Occipital lobe (tissue), 2 donors: ENCODE results near the gene TIMM44. TPM values are rescaled to one million over a fixed set of nuclear protein-coding genes. Genes with fewer than 3 reads are reported as not detected.
"Not testable (repeated sequence)": the region's sequence is repeated elsewhere in the genome, so short reads cannot be mapped to it uniquely, and the experiment has no call there.

Experiments used
- DNase-seq: peaks from one replicate; lab custom pipeline; 2025; lab: John Stamatoyannopoulos, UW
- total RNA-seq: library from RNA; depleted of rRNA; stranded (reverse); fragments of >200 nt; gene quantifications from one replicate; pipeline ENCODE4 v1.2.3, GENCODE V29; 2014

Gene TIMM44
- total RNA-seq, 1 donor from 2014 or later = 20.9 TPM

DNA sequence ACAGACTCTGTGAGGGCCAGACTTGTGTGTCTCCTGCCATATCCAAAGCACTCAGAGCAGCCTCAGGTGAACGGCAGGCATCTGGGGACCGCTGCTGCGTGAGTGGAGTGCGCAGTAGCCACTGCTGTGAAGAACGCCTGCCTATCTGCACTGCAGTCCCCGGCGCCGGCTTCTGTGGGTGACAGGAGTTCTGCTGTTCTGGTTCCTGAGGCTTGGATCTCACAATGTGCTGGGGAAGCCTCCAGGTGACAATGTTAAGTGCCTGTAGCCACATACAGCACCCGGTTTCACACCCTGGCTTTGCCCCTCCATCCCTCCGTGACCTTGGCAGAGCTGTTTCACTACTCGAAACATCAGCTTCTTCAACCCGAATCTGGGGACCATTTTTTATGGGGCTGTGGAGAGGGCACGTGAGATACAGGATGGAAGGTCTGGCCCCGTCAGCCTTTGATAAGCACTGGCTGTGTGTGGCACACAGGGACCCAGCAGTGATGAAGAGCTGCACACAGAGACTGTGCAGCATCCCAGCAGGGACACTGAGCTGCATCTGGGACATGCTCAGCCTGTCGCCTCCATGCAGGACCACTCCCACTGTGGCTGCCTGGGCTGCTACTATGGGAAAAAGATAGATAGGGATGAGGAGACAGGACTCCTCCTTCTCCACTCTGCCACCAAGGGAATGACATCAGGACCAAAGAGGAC, 33.7 kb upstream of the TIMM44 start:
- DNase-seq = no peak

DNA sequence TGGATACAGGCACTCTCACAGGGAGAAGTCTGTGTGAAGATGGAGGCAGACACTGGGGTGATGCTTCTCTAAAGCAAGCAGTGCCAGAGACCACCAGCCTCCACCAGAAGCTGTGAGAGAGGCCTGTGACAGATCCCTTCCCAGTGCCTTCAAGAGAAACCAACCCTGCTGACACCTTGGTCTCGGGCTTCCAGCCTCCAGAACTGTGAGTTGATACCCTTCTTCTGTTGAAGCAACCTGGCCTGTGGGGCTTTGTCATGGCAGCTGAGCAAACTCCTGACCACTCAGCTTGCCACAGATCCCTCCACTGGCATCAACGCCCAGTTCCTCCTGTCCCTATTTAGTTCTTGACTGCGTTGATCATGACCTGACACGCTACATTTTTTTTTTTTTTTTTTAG, 33.0 kb upstream of the TIMM44 start:
- no peak for DNase-seq

DNA sequence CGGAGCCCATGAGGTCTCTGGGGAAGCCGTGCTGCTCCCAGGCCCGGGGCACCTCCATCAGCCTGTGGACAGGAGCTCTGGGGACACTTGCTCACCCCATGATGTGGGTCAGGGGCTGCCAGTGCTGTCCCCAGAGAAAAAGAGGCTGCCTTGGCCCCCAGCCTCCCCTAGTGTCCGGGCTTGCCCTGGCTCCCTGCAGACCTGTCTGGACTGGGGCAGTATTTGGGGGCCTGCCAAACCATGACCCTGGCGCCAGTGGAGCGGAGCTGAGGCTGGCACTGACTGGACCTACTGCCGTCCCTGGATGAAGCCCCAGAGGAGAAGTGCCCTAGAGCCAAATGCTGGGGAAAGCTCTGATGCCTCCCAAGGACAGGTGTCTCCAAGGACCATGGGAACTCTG, 31.6 kb upstream of the TIMM44 start:
- DNase-seq = peak; percentile 28

DNA sequence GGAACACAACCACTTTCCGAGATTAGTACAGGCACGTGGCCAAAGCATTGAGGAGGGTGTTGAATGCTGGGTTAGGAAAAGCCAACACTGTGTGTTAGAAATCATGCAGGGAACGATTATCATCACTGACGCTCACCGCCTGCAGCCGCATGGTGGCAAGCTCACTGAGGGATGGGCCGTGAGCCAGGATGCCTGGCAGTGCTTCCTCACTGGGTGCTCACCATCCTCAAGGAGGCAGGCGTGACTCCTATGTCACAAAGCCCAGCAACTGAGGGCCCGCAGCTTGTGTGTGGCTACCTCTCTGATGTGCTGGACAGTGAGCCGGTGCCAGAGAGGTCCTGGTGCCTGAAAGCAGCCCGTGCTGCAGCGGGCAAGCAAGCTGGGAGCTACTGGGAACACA, 30.4 kb upstream of the TIMM44 start:
- DNase-seq = peak; percentile 72

DNA sequence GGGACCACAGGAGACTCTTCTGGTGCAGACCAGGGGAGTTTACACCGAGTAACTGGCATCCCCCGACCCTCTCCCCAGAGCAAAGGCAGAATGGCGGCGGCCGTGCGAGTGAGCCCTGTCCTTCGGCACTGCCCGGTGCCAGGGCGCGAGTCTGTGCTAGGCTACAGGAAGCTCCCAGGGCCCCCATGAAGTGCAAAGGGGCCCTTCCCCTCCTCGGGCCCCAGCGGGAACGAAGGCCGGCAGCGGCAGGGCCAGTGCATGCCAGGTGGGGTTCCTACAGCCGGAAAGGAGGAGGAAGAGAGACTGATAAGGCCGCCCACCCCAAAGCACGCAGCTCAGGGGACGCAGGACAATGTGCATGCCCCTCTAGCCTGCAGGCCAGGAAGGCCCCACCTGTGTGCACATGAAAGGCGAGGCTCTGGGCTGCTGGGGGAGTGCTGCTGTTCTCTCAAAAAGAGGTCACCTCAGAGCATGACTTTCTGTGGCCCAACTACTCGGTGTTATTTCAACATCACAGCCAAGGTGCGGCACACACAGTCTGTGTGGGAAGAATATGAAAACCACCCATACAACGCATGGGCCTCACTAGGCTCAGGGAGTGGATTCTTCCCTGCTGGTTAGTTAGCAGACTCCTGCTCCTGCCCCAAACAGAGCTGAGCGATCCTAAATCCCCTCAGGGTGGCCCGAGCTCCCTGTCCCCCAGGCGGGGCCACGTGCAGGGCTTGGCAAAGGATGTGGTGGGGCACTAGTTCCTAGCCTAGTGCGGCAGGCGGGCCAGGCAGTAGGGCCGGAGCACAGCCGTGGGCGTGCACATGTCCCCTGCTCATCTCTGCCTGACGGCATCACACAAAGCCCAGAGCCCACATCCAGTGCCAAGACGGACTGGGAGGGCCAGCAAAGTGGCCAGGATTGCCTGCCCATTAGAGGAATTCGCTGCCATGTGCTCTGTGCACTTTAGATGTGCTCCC, 28.4 kb upstream of the TIMM44 start:
- no peak for DNase-seq

DNA sequence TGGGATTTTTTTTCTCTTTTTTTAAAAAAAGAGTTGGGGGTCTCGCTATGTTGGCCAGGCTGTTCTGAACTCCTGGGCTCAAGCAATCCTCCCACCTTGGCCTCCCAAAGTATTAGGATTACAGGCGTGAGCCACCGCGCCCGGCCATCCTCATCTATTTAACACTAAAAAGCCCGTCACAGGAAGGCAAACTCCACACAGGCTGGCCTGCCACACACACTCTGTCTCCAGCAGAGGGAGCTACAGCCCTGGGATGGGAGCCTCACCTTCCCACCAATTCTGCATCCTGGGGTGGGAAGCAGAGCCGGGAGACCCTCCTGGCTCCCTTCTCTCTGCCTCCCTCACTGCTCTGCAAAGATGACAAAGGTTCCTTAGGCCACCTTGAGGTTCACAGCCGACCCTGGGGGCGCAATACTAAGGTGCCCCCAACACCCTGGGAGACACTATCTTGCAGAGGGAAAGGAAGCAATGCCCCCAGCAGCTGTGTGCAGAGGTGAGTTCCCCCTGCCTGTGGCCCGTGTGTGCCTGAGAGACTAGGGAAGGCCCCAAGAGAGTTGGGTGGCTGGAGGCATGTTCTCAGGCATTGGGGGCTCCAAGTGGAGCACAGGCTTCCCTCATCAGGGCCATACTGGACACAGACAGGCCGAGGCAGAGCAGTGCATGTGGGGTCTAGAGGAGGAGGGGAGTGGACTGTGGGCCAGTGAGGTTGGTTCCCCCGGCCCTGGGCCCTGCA, 27.4 kb upstream of the TIMM44 start:
- DNase-seq = peak; percentile 23

- no peak for DNase-seq
These were observed 26.1 kb upstream of the TIMM44 start for GRCh38 chr19:7969555-7969939.

DNA sequence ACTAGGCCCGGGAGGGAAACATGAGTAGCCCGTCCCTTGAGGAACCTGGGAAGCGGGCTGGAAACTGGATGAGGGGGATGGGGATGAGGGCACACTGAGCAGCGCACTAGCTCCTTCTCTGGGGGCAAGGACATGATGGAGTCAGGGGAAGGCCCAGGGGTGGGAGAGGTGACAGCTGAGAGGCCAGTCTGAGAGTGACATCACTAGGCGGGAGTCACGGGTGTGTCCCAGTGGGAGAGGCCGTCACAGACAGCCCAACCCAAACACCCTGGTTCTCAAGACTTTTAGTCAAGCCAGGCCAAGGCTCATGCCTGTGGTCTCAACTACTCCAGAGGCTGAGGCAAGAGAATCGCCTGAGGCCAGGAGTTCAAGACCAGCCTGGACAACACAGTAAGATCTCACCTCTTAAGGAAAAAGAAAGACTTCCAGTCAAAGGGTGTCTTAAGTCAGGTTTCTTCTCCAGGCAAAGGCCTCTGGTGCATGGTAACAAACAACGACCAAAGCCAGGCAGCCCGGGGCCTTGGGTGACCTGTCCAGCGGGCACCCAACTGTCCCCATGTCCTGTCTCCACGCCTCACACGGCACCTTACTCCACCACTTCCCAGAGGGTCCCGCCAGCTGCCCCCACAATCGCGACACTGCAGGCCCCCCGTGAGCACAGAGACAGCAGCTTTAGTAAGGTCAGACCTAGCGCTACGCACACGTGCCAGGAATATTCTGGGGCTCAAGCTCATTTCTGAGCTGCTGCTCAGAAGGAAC, 25.5 kb upstream of the TIMM44 start:
- DNase-seq = no peak

- no peak for DNase-seq
These were observed 24.7 kb upstream of the TIMM44 start for GRCh38 chr19:7968008-7968795.

DNA sequence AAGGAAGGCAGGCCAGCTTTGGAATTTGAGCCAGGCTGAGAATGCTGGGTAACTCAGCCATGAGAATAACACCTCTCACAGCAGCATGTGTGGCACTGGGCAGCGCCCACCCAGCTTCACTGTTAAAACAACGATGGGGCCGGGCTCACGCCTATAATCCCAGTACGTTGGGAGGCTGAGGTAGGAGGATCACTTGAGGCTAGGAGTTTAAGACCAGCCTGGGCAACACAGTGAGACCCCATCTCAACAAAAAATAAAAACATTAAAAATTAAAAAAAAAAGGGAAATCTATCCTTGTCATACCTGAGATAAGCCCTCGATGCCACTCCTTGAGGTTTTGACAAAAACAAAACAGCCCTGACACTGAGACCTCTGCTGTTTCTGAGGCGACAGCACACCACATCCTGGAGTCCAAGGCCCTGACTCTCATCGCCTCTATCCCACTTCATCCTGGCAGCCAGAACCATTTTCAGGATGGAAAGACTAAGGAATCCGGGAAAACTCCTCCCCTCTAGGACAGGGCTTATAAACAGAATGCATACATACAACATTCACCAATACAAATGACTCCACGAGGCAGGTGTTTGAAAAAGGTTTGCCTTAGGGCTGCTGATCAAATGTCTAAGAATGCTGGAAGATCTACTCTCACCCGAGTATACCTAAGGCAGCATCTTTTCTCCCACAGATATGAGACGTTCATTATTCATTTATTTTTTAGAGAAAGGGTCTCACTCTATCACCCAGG, 22.6 kb upstream of the TIMM44 start:
- DNase-seq = no peak

- no peak for DNase-seq
These were observed 21.9 kb upstream of the TIMM44 start for GRCh38 chr19:7965259-7965841.

DNA sequence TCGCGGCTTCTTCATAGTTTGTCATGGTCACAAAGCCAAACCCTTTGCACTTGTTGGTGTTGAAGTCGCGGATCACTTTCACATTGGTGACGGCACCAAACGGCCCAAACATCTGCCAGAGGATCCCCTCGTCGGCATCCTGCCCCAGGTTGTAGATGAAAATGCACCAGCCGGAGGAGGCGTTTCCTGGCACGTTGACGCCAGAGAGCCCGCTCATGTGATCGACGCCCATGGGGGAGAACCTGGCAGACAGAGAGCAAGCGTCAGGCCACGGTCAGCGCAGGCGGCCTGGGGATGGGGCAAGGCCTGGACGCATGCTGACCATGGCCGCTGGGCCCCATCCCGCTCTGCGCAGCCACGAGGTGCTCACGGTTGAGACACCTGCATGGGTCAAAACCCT, 20.1 kb upstream of the TIMM44 start:
- DNase-seq = no peak

- DNase-seq = no peak
These were observed 19.3 kb upstream of the TIMM44 start for GRCh38 chr19:7962644-7963268.

GRCh38 chr19:7961920-7962626, 18.6 kb upstream of the TIMM44 start:
- no peak for DNase-seq

DNA sequence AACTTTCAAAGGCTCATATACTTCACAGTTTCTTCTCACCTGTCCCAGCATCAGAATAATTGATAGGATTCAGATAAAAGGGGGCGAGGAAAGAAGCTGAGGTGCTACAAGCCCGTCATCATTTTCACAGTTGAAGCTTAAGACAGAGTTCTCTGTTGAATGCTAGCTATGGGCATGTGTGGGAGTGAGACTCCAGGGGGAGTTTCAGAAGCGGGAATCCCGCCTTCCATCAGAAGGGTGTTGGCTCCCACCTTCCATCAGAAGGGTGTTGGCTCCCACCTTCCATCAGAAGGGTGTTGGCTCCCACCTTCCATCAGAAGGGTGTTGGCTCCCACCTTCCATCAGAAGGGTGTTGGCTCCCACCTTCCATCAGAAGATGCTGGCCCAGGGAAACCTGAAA, 17.6 kb upstream of the TIMM44 start:
- not testable (repeated sequence) for DNase-seq

DNA sequence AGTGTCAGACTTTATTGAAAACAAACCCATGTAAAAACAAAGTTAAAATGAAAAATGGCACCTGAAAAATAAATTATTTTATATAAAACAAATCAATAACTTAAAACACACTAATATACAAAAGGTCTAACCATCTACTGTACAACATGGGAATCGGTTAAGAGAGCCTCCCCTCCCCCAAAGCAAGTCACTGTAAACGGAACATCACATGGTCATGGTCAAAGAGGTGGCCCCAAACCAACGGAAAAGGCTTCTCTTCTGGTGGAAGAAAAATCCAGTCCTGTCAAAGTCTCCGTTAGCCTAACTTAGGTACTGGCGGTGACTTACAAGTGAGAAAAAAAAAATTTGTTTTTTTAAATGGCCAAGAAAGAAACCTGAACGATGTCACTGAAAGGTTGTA, 15.7 kb upstream of the TIMM44 start:
- no peak for DNase-seq

GRCh38 chr19:7955696-7956095, 12.2 kb upstream of the TIMM44 start:
- no peak for DNase-seq

DNA sequence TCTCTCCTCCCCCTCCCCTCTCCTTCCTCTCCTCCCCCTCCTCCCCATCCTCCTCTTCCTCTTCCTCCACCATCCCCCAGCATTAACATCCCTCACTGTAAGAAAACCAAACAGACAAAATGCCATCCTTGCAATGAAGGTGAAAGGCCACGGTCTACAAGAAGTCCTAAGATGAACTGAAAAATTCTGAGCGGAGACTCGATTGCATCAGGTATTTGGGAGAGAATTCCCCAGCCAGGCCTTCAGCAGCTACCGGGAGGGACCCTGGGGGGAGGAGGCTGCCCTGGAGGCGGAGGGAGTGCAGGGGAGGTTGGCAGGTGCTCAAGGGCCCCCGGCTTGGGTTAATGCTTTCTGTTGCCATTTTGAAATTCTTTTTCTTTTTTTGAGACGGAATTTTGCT, 10.1 kb upstream of the TIMM44 start:
- no peak for DNase-seq
